Measurements from ENCODE around the gene SMTN.

- TF ChIP-seq RAD21 (IDR thresholded peaks at IDR 0.05; ENCODE audit: low read depth): no peak
- TF ChIP-seq TCF12 (IDR thresholded peaks at IDR 0.05; ENCODE audit: low read depth): no peak
- TF ChIP-seq CREB1 (IDR thresholded peaks at IDR 0.05; ENCODE audit: low read depth): no peak
- no peak for TF ChIP-seq EP300 (IDR thresholded peaks at IDR 0.05; ENCODE audit: borderline replicate concordance)
- no peak for TF ChIP-seq YY1 (IDR thresholded peaks at IDR 0.05; ENCODE audit: low read depth)
- TF ChIP-seq, protein P1, sequence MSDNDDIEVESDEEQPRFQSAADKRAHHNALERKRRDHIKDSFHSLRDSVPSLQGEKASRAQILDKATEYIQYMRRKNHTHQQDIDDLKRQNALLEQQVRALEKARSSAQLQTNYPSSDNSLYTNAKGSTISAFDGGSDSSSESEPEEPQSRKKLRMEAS (IDR thresholded peaks at IDR 0.05): no peak
- no peak for TF ChIP-seq TAF1 (IDR thresholded peaks at IDR 0.05; ENCODE audit: low read depth)
- TF ChIP-seq NFIC (IDR thresholded peaks at IDR 0.05): no peak
- TF ChIP-seq ZBTB7A (IDR thresholded peaks at IDR 0.05; ENCODE audit: low read depth): no peak
- TF ChIP-seq, protein P2, sequence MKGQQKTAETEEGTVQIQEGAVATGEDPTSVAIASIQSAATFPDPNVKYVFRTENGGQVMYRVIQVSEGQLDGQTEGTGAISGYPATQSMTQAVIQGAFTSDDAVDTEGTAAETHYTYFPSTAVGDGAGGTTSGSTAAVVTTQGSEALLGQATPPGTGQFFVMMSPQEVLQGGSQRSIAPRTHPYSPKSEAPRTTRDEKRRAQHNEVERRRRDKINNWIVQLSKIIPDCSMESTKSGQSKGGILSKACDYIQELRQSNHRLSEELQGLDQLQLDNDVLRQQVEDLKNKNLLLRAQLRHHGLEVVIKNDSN (IDR thresholded peaks at IDR 0.05): no peak
- no peak for TF ChIP-seq CEBPB (IDR thresholded peaks at IDR 0.05)
- TF ChIP-seq REST (IDR thresholded peaks at IDR 0.05; ENCODE audit: low read depth): no peak
- no peak for TF ChIP-seq EGR1 (IDR thresholded peaks at IDR 0.05)
- no peak for TF ChIP-seq FOXM1 (IDR thresholded peaks at IDR 0.05; ENCODE audit: borderline replicate concordance, low read depth)
Measured at GRCh38 chr22:31077681-31078080, 3.4 kb upstream of the SMTN start.

Measured in Ishikawa (cell line).